ENCODE results near the gene KCNA10. TPM values are rescaled to one million over a fixed set of nuclear protein-coding genes. Genes with fewer than 3 reads are reported as not detected.

The KCNA10 gene
- total RNA-seq, 1 donor from 2014 or later, result not detected

Other genes with a start within 250 kb of the KCNA10 start
- 26.3 and 27.8 TPM in 2 replicates for gene RBM15, start 179.8 kb downstream of the KCNA10 start, total RNA-seq
- gene SLC16A4, start 128.1 kb downstream of the KCNA10 start, total RNA-seq, result 25.8 and 26.3 TPM in 2 replicates
- 125 and 127 TPM in 2 replicates for gene LAMTOR5, start 111.5 kb downstream of the KCNA10 start, total RNA-seq
- not detected in 2 replicates for gene PROK1, start 68.0 kb downstream of the KCNA10 start, total RNA-seq
- 0.05 TPM in 1 of 2 replicates, not detected in the other for gene KCNA2, start 87.2 kb upstream of the KCNA10 start, total RNA-seq
- gene KCNA3, start 155.8 kb upstream of the KCNA10 start, total RNA-seq, result not detected in 2 replicates

Data from osteocyte (in vitro differentiated cells).